Activated CD8-positive, alpha-beta memory T cell treated with anti-CD3 and anti-CD28 coated beads, Interleukin-2, amount 50 U/mL, for 4 hours (primary cell): ENCODE measurements around the gene BEAN1.

Experiments
- DNase-seq: peaks from one replicate; pipeline ENCODE4 v3.0.0-alpha.2; 2020

The BEAN1 gene

DNA sequence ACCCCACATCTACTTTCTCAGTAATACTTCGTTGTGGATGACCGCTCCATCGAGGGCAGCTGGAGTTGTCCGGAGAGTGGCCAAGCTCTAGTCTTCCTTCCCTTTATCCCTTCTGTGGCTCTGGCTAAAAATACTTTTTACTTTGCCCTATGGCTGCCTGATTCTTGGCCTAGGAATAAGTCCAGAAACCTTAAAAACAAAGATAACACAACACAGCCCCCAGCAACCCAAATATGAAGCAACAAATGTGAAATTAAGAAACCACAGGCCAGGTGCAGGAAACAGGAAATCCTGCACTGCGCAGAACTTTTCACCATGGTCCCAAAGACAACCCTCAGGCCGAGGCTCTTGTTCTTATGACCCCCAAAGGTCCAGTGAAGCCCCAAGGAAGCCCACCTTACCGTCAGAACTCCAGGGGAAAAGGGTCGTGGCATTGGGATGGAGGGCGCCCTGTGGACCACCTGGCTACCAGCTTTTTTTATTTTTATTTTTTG is 96.8 kb downstream of the BEAN1 start:
- DNase-seq, result no peak

DNA sequence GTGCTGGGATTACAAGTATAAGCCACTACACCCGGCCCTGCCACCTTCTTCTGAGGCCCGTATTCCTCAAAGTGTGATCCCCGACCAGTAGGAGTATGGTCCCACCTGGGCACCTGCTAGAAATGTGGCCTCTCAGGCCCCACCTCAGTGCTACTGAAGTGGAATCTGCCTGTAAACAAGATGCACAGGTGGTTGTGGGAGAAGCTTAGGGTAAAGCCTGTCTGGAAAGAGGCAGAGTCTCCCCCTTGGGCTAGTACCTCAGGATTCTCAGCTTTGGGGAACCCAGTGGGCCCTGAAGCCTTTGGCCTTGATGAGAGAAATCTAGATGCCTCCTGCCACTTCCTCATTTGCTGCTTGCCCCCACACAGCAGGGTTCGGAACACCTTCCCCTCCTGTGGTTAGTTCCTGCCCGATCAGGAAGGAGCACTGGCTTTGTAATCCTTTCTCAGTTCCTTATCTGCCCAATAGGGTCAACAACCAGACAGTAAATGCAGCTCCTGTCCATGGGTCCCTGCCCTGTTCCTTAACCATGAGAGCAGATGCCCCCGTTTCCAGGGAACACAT is 97.6 kb downstream of the BEAN1 start:
- DNase-seq, result no peak

DNA sequence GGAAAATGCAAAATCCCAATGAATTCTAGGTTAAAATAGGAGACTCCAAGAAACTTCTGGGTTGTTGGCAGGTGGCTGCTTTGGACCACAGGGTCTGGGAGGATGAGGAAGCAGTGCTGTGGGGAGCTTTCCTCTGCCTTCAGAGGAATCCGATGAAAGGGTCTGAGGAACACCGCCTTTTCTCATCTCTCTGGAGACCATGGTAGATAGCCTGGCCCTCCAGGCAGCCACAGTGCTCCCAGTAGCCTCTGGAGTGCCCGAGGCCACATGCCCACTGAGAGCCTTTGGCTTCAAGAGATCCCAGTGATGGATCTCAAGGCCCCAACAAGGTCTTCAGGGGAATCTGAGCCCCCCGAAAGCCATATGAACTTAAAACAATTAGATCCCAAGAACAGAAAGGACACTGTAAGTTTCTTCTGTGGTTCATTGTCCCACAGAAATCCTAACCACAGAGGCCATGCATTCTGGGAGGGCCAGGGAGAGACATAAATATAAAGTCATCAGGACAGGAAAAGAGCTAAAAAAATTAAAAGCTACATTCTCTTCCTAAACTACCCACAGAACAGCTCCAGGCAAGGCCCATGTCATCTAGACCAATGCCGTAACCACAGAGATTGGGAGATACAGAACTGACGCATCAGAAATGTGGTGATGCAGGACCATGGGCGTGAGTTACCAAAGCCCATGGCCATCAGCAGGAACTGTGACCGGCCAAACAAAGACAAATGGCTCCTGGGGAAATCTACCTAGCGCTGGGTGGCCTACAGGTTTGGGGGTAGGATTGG is 98.5 kb downstream of the BEAN1 start:
- DNase-seq, result no peak

DNA sequence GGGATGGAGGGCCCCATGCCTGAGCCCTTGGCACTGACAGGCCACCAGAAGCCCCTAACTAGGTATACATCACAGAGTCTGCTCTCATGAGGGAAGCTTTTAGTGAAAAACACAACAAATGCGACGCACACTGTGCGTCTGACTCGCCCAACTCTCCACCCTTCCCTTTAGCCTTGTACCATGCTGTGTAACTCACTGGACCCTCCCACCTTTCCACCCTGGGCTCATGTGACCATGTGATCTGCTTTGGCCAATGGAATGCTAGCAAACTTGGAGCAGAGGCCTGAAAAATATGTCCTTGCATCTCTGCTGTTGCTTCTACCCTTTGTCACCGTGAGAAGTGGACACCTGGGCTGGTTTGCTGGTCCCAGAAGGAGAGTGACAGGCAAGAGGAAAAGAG is 101.2 kb downstream of the BEAN1 start:
- DNase-seq, result no peak

DNA sequence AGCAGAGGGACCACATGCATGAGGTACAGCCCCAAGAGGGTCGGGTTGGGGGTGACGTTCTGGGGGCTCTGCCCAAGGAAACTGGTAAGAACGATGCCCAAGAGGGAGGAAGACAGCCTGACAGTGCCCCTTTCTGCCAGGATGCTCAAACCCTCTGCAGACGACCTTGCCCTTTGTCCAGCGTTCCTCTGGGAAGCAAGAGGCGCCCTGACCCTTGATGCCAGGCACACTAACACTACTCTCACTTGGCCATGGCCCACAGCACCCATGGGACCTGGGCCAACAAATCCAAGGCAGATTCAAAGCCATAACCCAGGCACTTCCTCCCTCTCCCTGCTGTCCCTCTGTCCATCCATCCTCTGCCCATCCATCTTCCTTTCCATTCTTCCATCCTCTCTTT is 102.4 kb downstream of the BEAN1 start:
- no peak for DNase-seq
